PFSK-1 (cell line): Measurements from ENCODE around the gene CAMKMT.

Experiments
- FOXP2 ChIP-seq: optimal IDR thresholded peaks from 2 replicates; pipeline ENCODE3; 2011; ENCODE audit warnings: borderline replicate concordance, control low read depth, inconsistent platforms; ENCODE audit not compliant: insufficient read depth; ENCODE audit errors: extremely low read length, extremely low read depth
- POLR2AphosphoS5 ChIP-seq: IDR thresholded peaks from 2 replicates; pipeline ENCODE4 v1.6.1; 2012; ENCODE audit warnings: low read depth, mild to moderate bottlenecking, control low read depth, low read length, moderate library complexity
- SIN3A ChIP-seq: IDR thresholded peaks from 2 replicates; pipeline ENCODE4 v1.6.1; 2012; ENCODE audit warnings: mild to moderate bottlenecking, low read length, moderate library complexity, borderline replicate concordance; ENCODE audit not compliant: insufficient read depth
- TAF1 ChIP-seq: IDR thresholded peaks from 2 replicates; pipeline ENCODE4 v1.6.1; 2012; ENCODE audit warnings: low read length, control low read depth, borderline replicate concordance; ENCODE audit not compliant: insufficient read depth
- TF ChIP-seq, protein P1 (sequence below), 2 experiments: IDR thresholded peaks; 2 replicates each; pipeline versions ENCODE4 v1.6.1 to v1.8.0; 2011 to 2012; ENCODE audit warnings: low read depth in 2 of 2, low read length in 2 of 2, control low read depth in 1 of 2, inconsistent platforms in 1 of 2, mild to moderate bottlenecking in 1 of 2, moderate library complexity in 1 of 2; ENCODE audit not compliant: insufficient read depth in 1 of 2

The CAMKMT gene

DNA sequence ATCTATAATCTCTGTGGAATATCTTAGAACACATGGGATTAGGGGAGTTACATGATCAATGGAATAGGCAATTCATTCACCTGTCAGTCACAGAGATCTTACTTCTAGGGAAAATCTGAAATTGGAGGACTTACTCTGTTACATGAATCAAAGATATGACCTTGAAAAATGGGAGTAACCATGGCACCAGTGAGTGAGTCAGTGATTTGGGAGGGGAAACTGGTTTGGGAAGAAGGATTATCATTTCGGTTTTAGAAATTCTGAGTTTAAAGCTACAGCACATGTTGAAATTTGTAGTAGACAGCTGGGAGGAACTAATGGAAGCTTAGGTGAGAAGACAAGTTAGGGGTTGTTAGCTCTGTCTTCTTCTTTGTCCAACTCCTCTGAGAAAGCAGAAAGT, 153.7 kb downstream of the CAMKMT start:
- TF ChIP-seq SIN3A (no peak), POLR2AphosphoS5 (no peak), FOXP2 (no peak), TAF1 (no peak)
- TF ChIP-seq, protein P1, sequence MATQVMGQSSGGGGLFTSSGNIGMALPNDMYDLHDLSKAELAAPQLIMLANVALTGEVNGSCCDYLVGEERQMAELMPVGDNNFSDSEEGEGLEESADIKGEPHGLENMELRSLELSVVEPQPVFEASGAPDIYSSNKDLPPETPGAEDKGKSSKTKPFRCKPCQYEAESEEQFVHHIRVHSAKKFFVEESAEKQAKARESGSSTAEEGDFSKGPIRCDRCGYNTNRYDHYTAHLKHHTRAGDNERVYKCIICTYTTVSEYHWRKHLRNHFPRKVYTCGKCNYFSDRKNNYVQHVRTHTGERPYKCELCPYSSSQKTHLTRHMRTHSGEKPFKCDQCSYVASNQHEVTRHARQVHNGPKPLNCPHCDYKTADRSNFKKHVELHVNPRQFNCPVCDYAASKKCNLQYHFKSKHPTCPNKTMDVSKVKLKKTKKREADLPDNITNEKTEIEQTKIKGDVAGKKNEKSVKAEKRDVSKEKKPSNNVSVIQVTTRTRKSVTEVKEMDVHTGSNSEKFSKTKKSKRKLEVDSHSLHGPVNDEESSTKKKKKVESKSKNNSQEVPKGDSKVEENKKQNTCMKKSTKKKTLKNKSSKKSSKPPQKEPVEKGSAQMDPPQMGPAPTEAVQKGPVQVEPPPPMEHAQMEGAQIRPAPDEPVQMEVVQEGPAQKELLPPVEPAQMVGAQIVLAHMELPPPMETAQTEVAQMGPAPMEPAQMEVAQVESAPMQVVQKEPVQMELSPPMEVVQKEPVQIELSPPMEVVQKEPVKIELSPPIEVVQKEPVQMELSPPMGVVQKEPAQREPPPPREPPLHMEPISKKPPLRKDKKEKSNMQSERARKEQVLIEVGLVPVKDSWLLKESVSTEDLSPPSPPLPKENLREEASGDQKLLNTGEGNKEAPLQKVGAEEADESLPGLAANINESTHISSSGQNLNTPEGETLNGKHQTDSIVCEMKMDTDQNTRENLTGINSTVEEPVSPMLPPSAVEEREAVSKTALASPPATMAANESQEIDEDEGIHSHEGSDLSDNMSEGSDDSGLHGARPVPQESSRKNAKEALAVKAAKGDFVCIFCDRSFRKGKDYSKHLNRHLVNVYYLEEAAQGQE (IDR thresholded peaks at IDR 0.05; ENCODE audit: insufficient read depth in 1 of 2, low read depth in 2 of 2, low read length in 2 of 2) = no peak

DNA sequence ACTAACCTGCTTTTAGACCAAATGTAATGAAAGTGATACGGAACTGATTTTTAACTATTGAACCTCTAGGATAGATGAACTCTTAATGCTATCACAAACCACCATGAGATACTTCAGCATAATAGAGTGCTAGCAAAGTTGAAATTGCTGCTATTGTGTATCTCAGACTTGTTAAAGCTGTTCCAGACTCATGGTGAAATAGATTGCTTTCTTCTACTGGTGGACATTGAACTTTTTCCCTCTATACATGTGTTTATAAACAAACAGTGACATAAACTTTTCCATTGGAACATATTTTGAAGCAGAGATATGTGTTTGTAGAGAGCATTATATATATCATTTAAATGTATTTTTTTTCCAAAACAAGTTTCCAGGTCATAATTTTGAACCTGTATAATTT, 157.3 kb downstream of the CAMKMT start:
- TF ChIP-seq POLR2AphosphoS5 (no peak), SIN3A (no peak), FOXP2 (no peak), TAF1 (no peak)
- TF ChIP-seq, protein P1 (IDR thresholded peaks at IDR 0.05; ENCODE audit: insufficient read depth in 1 of 2, low read depth in 2 of 2, low read length in 2 of 2) = no peak

DNA sequence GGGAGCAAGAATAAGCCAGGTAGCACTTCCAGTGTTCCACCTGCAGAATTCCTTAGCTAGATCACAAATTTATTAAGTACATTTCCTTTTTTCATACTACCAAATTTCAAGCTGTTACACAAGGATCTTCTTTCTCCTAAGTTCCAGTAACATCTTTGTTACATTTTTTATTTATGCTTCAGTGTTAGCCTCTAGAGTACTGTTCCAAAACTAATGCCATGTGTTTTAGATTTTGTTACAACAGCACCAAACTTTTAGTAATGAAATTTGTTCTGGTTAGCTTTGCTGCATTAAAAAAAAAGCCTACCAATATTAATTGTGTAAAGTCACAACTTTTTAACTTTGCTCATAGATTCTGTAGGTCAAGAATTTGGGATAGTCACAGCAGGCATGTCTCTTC, 161.1 kb downstream of the CAMKMT start:
- TF ChIP-seq FOXP2 (no peak), POLR2AphosphoS5 (no peak), TAF1 (no peak), SIN3A (no peak)
- TF ChIP-seq, protein P1 (IDR thresholded peaks at IDR 0.05; ENCODE audit: insufficient read depth in 1 of 2, low read depth in 2 of 2, low read length in 2 of 2) = no peak

DNA sequence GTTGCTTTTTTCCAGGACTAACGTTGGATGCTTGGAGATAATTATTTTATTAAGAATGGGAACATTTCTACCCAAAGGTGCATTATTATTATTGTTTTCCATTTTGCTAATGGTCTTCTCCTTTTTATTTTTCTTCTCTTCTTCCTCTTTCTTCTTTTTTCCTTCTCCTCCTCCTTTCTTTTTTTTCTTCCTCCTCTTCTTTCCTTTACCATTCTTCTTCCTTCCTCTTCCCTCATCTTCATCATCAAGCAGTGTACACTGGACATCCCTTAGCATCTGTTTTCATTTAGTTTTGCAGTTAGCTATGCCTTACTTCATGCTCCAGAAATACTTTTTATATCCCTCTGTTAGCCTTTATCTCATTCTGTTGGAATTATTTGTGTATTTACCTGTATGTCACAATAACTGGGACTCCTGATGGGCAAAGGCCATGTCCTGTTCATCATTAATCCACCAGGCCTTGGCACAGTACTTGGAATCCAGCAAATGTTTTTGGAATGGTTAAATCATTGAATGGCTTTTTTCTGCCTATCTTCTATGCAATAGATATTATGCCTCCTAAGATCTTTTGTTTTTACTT, 162.7 kb downstream of the CAMKMT start:
- TF ChIP-seq, protein P1 (IDR thresholded peaks at IDR 0.05; ENCODE audit: insufficient read depth in 1 of 2, low read depth in 2 of 2, low read length in 2 of 2) = no peak
- TF ChIP-seq SIN3A = no peak
- no peak for TF ChIP-seq TAF1
- no peak for TF ChIP-seq FOXP2
- TF ChIP-seq POLR2AphosphoS5 = no peak

DNA sequence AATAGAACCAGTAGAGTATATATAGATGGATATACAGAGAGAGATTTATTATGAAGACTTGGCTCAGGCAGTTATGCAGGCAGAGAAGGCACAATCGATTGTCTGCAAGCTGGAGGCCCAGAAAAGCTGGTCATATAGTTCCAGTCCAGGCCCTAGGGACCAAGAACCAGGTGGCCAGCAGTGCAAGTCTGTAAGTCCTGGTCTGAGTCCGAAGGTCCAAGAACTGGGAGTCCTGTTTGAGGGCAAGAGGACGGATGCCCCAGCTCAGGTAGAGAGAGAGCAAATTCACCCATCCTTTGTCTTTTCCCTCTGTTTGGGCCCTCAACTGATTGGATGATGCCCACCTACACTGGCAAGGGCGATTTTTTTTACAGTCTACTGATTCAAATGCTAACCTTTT, 164.6 kb downstream of the CAMKMT start:
- TF ChIP-seq FOXP2 (no peak), SIN3A (no peak)

DNA sequence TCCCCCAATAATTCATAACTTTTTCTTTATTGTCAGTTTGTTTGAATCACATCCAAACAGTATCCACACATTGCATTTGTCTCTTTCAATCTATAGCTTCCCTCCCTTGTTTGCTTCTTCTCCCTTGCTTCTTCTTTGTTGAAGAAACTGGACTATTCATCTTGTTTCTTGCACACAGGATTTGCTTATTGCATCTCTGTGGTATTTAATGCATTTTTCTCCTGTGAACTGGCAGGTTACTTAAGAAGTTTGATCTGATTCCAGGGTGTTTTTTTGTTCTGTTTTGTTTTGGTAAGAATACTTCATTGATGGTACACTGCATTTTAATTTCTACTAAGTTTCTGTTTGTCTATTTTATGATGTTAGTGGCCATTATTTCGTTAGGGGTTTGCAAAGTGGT, 166.8 kb downstream of the CAMKMT start:
- TF ChIP-seq POLR2AphosphoS5 (no peak), TAF1 (no peak), FOXP2 (no peak), SIN3A (no peak)
- TF ChIP-seq, protein P1 (IDR thresholded peaks at IDR 0.05; ENCODE audit: insufficient read depth in 1 of 2, low read depth in 2 of 2, low read length in 2 of 2) = no peak
